SK-N-SH (cell line): Measurements from ENCODE around the gene ERN1. TPM values are rescaled to one million over a fixed set of nuclear protein-coding genes. Genes with fewer than 3 reads are reported as not detected.

Experiments
- CTCF ChIA-PET: fragments of 300-600, 350-600 bp; formaldehyde crosslinking; extraction: SDS; loops from one replicate; lab custom pipeline; 2021; lab: Yijun Ruan, JAX
- POLR2A ChIA-PET: fragments of 350-600 bp; sonication (Branson Sonifier 250); formaldehyde crosslinking; extraction: SDS; loops from one replicate; lab custom pipeline; 2020; ENCODE audit warnings: antibody characterized with exemption, inconsistent platforms; lab: Yijun Ruan, JAX
- DNase-seq: peaks from one replicate; pipeline ENCODE4 v3.0.0; 2012
- H2AFZ ChIP-seq: fragments of 200-600 bp; sonication (generic); 2 replicates; pipeline ENCODE4 v1.8.1; 2016; ENCODE audit warnings: antibody characterized with exemption, mild to moderate bottlenecking, low read depth
- H3F3A ChIP-seq: fragments of 200-600 bp; sonication (generic); replicated peaks from 2 replicates; pipeline ENCODE3; 2016; ENCODE audit warnings: antibody characterized with exemption, mild to moderate bottlenecking; ENCODE audit not compliant: insufficient read depth
- H3K27ac ChIP-seq, 2 experiments: fragments of 200-500 bp in 1 of 2; fragments of 200-600 bp in 1 of 2; sonication (Bioruptor generic) in 1 of 2; sonication (generic), shearing (Covaris generic) in 1 of 2; 2 replicates each; pipeline versions ENCODE4 v1.5.1 to v1.6.1; 2014 to 2016; ENCODE audit warnings: low read depth in 2 of 2, inconsistent platforms in 1 of 2, low read length in 1 of 2, mild to moderate bottlenecking in 1 of 2, mixed read lengths in 1 of 2
- H3K27me3 ChIP-seq: fragments of 200-600 bp; sonication (generic), shearing (Covaris generic); 2 replicates; pipeline ENCODE4 v1.6.1; 2016; ENCODE audit warnings: mixed run types; ENCODE audit not compliant: insufficient read depth
- H3K36me3 ChIP-seq, 2 experiments: fragments of 200-500 bp in 1 of 2; fragments of 200-600 bp in 1 of 2; sonication (Bioruptor generic) in 1 of 2; sonication (generic) in 1 of 2; replicated peaks in 1 of 2; 2 replicates each; pipeline versions ENCODE3 to v1.5.1; 2014 to 2016; ENCODE audit warnings: low read length in 1 of 2, mild to moderate bottlenecking in 1 of 2; ENCODE audit not compliant: insufficient read depth in 2 of 2, control insufficient read depth in 1 of 2
- H3K4me1 ChIP-seq, 2 experiments: fragments of 200-500 bp in 1 of 2; fragments of 200-600 bp in 1 of 2; sonication (Bioruptor generic) in 1 of 2; sonication (generic), shearing (Covaris generic) in 1 of 2; 2 replicates each; pipeline versions ENCODE4 v1.5.1 to v1.6.1; 2014 to 2016; ENCODE audit warnings: low read depth in 1 of 2, low read length in 1 of 2, mixed run types in 1 of 2; ENCODE audit not compliant: insufficient read depth in 2 of 2, control insufficient read depth in 1 of 2
- H3K4me2 ChIP-seq: fragments of 200-600 bp; sonication (generic), shearing (Covaris generic); 2 replicates; pipeline ENCODE4 v1.6.1; 2017; ENCODE audit warnings: mixed run types
- H3K4me3 ChIP-seq, 2 experiments: fragments of 200-500 bp in 1 of 2; fragments of 200-600 bp in 1 of 2; sonication (Bioruptor generic) in 1 of 2; sonication (generic), shearing (Covaris generic) in 1 of 2; 2 replicates each; pipeline versions ENCODE4 v1.5.1 to v1.8.1; 2014 to 2016; ENCODE audit warnings: low read depth in 2 of 2, inconsistent platforms in 1 of 2, low read length in 1 of 2, mild to moderate bottlenecking in 1 of 2, mixed read lengths in 1 of 2, moderate library complexity in 1 of 2
- H3K79me2 ChIP-seq: fragments of 200-600 bp; sonication (generic); 2 replicates; pipeline ENCODE4 v1.8.1; 2017; ENCODE audit warnings: mild to moderate bottlenecking; ENCODE audit not compliant: insufficient read depth
- H3K9ac ChIP-seq: fragments of 200-600 bp; sonication (generic); 2 replicates; pipeline ENCODE4 v1.6.1; 2017; ENCODE audit warnings: mixed run types
- H3K9me2 ChIP-seq: fragments of 200-600 bp; sonication (generic); 2 replicates; pipeline ENCODE4 v1.6.1; 2017; ENCODE audit warnings: mixed run types
- H3K9me3 ChIP-seq: fragments of 200-600 bp; sonication (generic); 2 replicates; pipeline ENCODE4 v1.6.1; 2017; ENCODE audit warnings: mixed run types, mild to moderate bottlenecking, moderate library complexity
- H4K20me1 ChIP-seq: fragments of 200-600 bp; sonication (generic); 2 replicates; pipeline ENCODE4 v1.6.1; 2017; ENCODE audit warnings: mild to moderate bottlenecking, mixed run types; ENCODE audit not compliant: insufficient read depth
- CHD2 ChIP-seq: fragments of 150-350 bp; IDR thresholded peaks from 2 replicates; pipeline ENCODE4 v1.6.1; 2018; ENCODE audit warnings: low read length; ENCODE audit not compliant: partially characterized antibody
- CTCF ChIP-seq: fragments of 200-600 bp; sonication (generic); IDR thresholded peaks from 2 replicates; pipeline ENCODE4 v1.6.1; 2017; ENCODE audit warnings: antibody characterized with exemption, mild to moderate bottlenecking, moderate library complexity
- EP300 ChIP-seq, 2 experiments: IDR thresholded peaks; 2 replicates each; pipeline versions ENCODE4 v1.4.0 to v1.6.1; 2012; ENCODE audit warnings: borderline replicate concordance in 1 of 2, low read depth in 1 of 2, low read length in 1 of 2
- EZH2phosphoT487 ChIP-seq: fragments of 200-600 bp; sonication (generic); IDR thresholded peaks from 2 replicates; pipeline ENCODE4 v1.6.1; 2017; ENCODE audit warnings: low read depth, mixed run types, mild to moderate bottlenecking, antibody characterized with exemption, moderate library complexity, borderline replicate concordance
- FOSL2 ChIP-seq: IDR thresholded peaks from 2 replicates; pipeline ENCODE4 v1.4.0; 2012; ENCODE audit warnings: low read depth, mild to moderate bottlenecking, moderate library complexity, borderline replicate concordance
- FOXM1 ChIP-seq: IDR thresholded peaks from 2 replicates; pipeline ENCODE4 v1.4.0; 2012; ENCODE audit warnings: low read depth, mild to moderate bottlenecking
- GABPA ChIP-seq: IDR thresholded peaks from 2 replicates; pipeline ENCODE4 v1.4.0; 2012; ENCODE audit warnings: low read depth, mild to moderate bottlenecking
- IRF3 ChIP-seq: fragments of 150-350 bp; IDR thresholded peaks from 2 replicates; pipeline ENCODE4 v1.6.1; 2016; ENCODE audit warnings: mild to moderate bottlenecking, low read depth, low read length
- MAX ChIP-seq: IDR thresholded peaks from 2 replicates; pipeline ENCODE4 v1.4.0; 2012; ENCODE audit warnings: low read depth
- MEF2A ChIP-seq: IDR thresholded peaks from 2 replicates; pipeline ENCODE4 v1.4.0; 2012; ENCODE audit warnings: low read depth, borderline replicate concordance
- MXI1 ChIP-seq: IDR thresholded peaks from 2 replicates; pipeline ENCODE4 v1.6.1; 2012; ENCODE audit warnings: mild to moderate bottlenecking, low read depth, low read length, improper control_type of control experiment
- RAD21 ChIP-seq: IDR thresholded peaks from 2 replicates; pipeline ENCODE4 v1.6.1; 2012; ENCODE audit warnings: mild to moderate bottlenecking, low read length
- RXRA ChIP-seq: IDR thresholded peaks from 2 replicates; pipeline ENCODE4 v1.4.0; 2012; ENCODE audit warnings: low read depth, mild to moderate bottlenecking, borderline replicate concordance
- SIN3A ChIP-seq: IDR thresholded peaks from 2 replicates; pipeline ENCODE4 v1.6.1; 2012; ENCODE audit warnings: low read depth, mild to moderate bottlenecking, low read length, moderate library complexity, borderline replicate concordance
- SMC3 ChIP-seq: IDR thresholded peaks from 2 replicates; pipeline ENCODE4 v1.6.1; 2012; ENCODE audit warnings: low read depth, low read length, improper control_type of control experiment
- TEAD4 ChIP-seq: IDR thresholded peaks from 2 replicates; pipeline ENCODE4 v1.4.0; 2012; ENCODE audit warnings: mild to moderate bottlenecking, borderline replicate concordance; ENCODE audit not compliant: insufficient read depth
- USF2 ChIP-seq: fragments of 150-350 bp; IDR thresholded peaks from 2 replicates; pipeline ENCODE4 v1.6.1; 2017; ENCODE audit warnings: antibody characterized with exemption, low read length, low read depth, borderline replicate concordance
- YY1 ChIP-seq: IDR thresholded peaks from 2 replicates; pipeline ENCODE4 v1.4.0; 2012; ENCODE audit warnings: low read depth, mild to moderate bottlenecking
- WGBS: methylation state at CpG from one replicate; pipeline ENCODE4 v1.1.6; 2017; ENCODE audit warnings: low lambda C conversion rate; 5-methylcytosine and 5-hydroxymethylcytosine counted together
- polyA plus RNA-seq, 3 experiments: library from polyadenylated mRNA; depleted of rRNA; stranded (reverse); fragments of >200 nt; gene quantifications; 2 replicates each; pipeline ENCODE4 v1.2.3, GENCODE V29; 2012

The ERN1 gene
- polyA plus RNA-seq, 1 of the 3 experiments (the other 2 are of a cell fraction): 7.3 TPM

GRCh38 chr17:64064331-64064730 is 65.6 kb downstream of the ERN1 start:
- Histone ChIP-seq H3K9me3 (no peaks in the 10 kb centered on the region), H4K20me1 (no peaks in the 10 kb centered on the region), H3K79me2 (no peaks in the 10 kb centered on the region), H3K9me2 (no peaks in the 10 kb centered on the region), H3K27ac (no peak overlapping the region), H3K4me2 (no peak overlapping the region), H3K9ac (no peak overlapping the region), H3F3A (no peaks in the 10 kb centered on the region), H3K4me3 (no peak overlapping the region), H3K4me1 (no peaks in the 10 kb centered on the region), H3K27me3 (no peaks in the 10 kb centered on the region), H2AFZ (no peak overlapping the region), H3K36me3 (peaks cover 14 to 26% of the 10 kb centered on the region in 2 experiments)
- no peak for TF ChIP-seq MAX
- CTCF ChIA-PET: interaction anchor here (0.6 to 14.7 kb wide), 16 partner anchors 10 to 216 kb away, joined by 3 to 160 read pairs (median 8); partner anchors contain the start of gene ERN1
- DNase-seq: no peak
- POLR2A ChIA-PET: no interaction called here
- 93% methylated on average over 9 of the region's 9 CpGs for WGBS

GRCh38 chr17:64063766-64064224 is 66.1 kb downstream of the ERN1 start:
- H3K27ac ChIP-seq: no peak overlapping the region
- H3K9me2 ChIP-seq: no peaks in the 10 kb centered on the region
- H3K27me3 ChIP-seq: no peaks in the 10 kb centered on the region
- H3K4me2 ChIP-seq: no peak overlapping the region
- DNase-seq: peak; percentile 72
- H3K9me3 ChIP-seq: no peaks in the 10 kb centered on the region
- WGBS: 93% methylated on average over 14 of the region's 16 CpGs
- H4K20me1 ChIP-seq: no peaks in the 10 kb centered on the region
- CTCF ChIA-PET: interaction anchor here (0.6 to 14.7 kb wide), 20 partner anchors 10 to 216 kb away, joined by 3 to 160 read pairs (median 6); partner anchors contain the start of gene ERN1
- TF ChIP-seq CHD2: no peak
- TF ChIP-seq USF2: no peak
- TF ChIP-seq RXRA: no peak
- peak; percentile 75 for TF ChIP-seq SMC3
- TF ChIP-seq FOXM1: no peak
- TF ChIP-seq IRF3: no peak
- no peak for TF ChIP-seq FOSL2
- TF ChIP-seq RAD21: peak; percentile 66
- TF ChIP-seq YY1: no peak
- no peak for TF ChIP-seq EP300 (IDR thresholded peaks at IDR 0.05; ENCODE audit: borderline replicate concordance in 1 of 2, low read depth in 1 of 2, low read length in 1 of 2)
- TF ChIP-seq CTCF: peak; percentile 49
- no peak for TF ChIP-seq MEF2A
- TF ChIP-seq SIN3A: no peak
- TF ChIP-seq GABPA: no peak
- TF ChIP-seq MXI1: no peak
- TF ChIP-seq EZH2phosphoT487: no peak
- no peak for TF ChIP-seq TEAD4
- POLR2A ChIA-PET: no interaction called here
- H3K9ac ChIP-seq: no peak overlapping the region
- no peaks in the 10 kb centered on the region for H3K4me1 ChIP-seq
- no peak overlapping the region for H3K4me3 ChIP-seq
- H3F3A ChIP-seq: no peaks in the 10 kb centered on the region
- H3K79me2 ChIP-seq: no peaks in the 10 kb centered on the region
- H2AFZ ChIP-seq: no peak overlapping the region
- H3K36me3 ChIP-seq: peaks cover 9 to 27% of the 10 kb centered on the region in 2 experiments
